Suppressor macrophage treated with lipopolysaccharide for 4 hours (primary cell): ENCODE data around the gene GRXCR2.
"Not testable (repeated sequence)": the region's sequence is repeated elsewhere in the genome, so short reads cannot be mapped to it uniquely, and the experiment has no call there.

ENCODE experiments used
- DNase-seq: peaks from one replicate; pipeline ENCODE4 v3.0.0-alpha.2; 2020

Gene GRXCR2, protein sequence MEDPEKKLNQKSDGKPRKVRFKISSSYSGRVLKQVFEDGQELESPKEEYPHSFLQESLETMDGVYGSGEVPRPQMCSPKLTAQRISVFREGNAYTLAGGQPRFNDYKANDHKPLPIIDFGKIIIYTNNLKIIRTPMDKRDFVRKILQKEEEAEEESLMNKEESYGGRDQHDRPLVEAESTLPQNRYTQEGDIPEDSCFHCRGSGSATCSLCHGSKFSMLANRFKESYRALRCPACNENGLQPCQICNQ

DNA sequence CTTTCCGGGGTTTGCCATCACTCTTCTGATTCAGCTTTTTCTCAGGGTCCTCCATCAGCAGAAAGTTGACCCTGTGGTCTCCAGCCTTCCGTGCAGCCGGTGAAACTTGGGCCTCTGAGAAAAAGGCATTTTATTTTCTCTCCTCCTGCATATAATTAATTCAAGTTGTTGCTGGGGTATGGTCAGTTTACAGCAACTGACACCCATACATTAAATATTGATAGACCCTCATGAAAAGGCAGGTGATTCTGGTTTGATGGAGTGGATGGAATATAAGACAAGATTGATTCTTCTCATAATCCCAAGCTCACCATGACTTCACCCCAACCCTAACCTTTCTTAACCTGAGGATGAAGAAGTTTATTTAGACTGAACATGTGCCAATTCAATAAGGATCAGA lies at the start of gene GRXCR2:
TSS of gene GRXCR2 (minus strand) at position 101 of the 400 bp plus-strand sequence. CDS start at position 55, 46 bp downstream.
- no peak for DNase-seq

DNA sequence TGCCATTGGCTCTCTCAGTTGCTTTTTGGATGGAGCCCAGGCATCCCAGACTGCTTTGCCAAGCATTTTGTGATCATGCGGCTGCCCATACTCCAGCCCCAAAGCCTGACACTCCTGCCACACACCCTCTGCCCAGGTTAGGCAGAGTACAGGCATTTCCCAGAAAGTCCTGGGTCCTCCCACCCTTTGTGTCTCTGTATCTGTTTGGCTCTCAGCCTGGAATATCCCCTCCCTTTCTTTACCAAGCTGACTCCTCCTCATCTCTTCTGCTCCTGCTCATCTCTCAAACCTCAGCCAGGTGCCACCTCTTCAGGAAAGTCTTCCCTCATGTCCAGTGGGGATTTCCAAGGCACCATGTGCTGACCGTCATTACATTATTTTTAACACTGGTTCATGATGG lies 49.2 kb upstream of the GRXCR2 start:
- no peak for DNase-seq

DNA sequence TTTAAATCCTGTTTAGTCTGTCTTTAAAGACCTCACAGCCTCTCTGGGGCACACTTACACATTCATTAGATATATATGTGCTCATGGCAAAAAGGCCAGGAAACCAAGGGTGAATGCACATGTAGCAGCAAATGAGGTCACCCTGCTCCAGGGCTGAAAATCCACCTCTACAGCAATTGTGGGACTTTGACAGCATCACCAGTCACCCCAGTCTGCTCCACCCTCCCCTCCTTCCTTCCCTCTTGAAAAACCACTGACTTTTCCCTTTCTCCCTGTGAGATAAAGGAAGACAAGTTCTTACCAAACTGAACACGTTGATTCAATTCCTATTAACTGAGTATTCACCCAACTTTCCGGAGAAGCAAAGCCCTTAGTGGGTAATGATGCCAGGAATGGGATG lies 48.4 kb upstream of the GRXCR2 start:
- DNase-seq: no peak

DNA sequence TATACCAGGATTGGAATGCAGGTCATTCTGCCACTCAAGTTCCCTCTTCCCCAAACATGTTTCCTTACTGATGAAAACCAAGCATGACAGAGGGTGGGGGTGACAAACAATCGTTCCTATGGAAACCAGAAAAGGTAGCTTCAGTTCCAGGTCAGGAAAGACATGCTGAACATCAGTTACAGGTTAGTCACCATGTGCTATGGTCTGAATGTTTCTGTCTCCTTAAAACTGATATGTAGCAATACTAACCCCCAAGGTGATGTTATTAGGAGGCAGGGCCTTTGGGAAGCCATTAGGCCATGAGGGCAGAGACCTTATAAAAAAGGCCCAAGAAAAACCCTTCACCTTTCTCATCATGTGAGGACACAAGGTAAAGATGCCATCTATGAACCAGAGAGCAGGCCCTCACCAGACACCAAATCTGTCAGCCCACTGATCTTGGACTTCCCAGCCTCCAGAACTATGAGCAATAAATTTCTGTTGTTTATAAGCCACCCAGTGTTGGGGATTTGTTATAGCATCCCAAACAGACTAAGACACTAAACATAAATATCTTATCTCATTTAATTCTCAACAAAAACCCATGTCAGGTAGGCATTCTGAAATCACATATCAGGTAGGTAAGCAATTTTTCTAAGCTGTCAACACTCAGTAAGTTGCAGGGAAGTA lies 47.9 kb upstream of the GRXCR2 start:
- DNase-seq: no peak

DNA sequence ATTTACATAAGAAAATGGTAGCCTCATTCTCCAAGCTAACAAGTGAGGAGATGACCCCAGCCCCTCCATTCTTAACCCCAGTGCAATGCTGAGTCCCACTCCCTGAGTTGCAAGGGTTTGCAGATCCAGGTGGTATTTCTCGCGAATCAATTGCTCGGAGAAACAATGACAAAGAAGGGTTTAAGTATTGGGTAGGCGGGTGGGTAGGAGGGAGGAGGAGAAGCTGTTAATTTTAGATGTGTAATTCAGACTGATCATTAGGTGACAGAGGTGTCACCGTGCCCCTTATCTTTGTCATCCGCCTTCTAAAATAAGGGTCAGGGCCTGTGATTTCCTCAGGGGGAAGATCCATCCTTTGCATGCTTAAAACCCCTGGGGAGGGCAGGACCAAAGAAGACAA lies 46.6 kb upstream of the GRXCR2 start:
- DNase-seq: no peak

DNA sequence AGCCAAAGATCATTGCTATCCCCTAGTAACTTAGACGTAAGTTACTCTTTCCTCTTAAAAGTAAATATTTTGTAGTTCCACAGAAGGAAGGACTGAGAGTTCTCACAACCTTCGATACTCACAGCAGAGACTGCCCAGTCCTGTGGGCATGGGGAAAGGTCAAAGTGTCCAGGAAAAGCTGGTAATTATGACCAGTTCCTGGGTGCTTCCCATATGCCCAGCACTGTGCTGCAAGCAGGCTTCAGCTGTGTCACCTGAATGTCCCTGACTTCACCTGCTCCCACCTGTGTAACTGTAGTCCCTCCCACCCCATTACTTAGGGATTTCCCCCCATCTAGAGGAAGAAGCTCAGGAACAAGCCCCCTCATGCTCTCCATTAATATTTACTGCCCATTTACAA lies 45.6 kb upstream of the GRXCR2 start:
- DNase-seq: no peak

DNA sequence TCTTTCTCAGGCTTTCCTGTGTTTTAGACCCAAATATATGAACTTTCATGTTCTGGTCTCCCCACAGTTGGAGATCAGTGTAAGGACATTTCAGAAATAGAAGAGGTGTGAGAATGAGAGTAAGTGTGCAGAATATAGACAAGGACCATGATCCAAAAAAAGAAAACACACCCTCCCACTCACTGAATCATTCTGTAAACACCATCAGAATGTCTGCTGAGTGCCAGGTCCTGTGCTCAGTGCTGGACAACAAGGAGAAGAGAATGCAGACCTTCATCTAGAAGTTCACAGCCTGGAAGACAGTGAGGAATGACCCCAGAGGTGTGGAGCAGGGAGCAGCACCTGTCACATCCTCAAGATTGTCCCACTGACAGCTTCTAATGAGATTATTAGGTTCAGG lies 44.5 kb upstream of the GRXCR2 start:
- no peak for DNase-seq

DNA sequence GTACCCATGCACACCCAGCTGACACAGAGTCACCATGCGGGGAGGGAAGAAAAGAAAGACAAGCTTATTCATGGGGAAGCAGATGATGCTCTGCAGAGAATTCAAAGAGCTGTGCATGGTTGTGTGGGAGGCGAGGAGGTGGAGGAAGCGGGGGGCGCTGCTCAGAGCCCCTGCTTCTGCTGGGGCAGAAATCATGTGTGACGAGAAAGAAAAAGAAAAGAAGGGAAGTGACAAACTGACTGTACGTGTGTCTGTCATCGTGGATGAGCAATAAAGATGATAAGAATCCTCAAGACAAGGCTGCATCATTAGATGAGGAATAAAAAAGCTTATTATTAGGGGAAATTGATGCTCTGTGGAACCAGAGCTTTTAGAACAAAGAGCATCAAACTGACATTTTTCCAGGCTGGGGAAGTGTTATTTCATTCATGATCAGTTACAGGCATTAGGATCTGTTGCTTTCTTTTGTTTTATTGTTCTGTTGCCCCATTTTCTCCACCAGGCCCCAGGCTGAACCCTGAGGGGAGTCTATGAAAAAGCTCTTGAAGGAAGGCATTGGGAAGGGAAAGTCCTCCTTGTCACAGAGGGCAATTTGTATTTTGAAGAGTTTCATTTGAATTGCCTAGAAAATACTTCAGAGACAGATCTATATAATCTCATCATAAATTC lies 43.3 kb upstream of the GRXCR2 start:
- peak; percentile 25 for DNase-seq

DNA sequence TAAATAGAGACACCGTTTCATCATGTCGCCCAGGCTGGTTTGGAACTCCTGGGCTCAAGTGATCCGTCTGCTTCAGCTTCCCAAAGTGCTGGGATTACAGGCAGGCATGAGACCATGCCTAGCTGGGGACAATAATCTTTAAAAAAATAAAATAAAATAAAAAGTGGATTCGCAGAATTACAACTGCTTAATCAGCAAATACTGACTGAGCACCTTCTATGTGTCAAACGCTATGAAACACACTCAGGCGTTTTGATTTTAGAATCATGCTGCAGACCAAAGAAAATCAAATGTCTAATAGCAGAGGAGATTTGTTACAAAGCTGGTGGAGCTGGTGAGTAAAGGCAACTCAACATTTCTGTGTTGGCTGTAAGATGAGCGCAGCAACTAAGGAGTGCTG lies 40.9 kb upstream of the GRXCR2 start:
- DNase-seq: no peak

DNA sequence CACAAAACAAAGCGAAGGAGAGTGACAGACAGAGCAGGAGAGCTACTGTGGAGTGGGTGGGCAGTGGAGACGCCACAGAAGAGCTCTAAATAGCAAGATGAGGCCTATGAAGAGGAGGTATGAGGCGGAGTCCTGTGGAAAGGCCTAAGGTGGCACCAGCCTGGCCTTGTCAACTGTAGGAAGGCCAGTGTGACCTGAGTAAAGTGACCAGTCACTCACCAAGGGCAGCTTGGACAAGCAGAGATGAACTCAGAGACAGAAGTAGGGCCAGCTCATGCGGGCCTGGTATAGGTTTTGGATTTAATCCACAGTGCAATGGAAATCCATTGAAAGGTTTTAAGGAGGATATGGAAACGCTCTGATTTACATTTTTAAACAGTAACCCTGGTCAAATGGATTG lies 39.8 kb upstream of the GRXCR2 start:
- no peak for DNase-seq

DNA sequence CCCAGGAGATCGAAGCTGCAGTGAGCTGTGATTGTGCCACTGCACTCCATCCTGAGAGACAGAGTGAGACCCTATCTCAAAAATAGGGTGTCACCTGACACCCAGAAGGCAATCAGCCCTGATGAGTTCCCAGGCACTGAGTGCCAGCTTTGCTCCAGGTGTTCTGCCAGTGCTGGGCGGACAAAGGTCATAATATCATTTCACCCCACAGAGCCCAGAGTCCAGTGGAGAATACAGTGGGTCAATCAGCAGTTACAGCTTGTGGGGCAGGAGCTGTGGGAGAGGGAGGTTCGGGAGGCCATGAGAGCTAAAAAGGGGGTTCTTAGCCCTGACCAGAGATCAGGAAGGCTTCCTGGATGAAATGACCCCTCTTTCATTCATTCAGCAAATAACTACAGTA lies 39.2 kb upstream of the GRXCR2 start:
- DNase-seq: no peak

DNA sequence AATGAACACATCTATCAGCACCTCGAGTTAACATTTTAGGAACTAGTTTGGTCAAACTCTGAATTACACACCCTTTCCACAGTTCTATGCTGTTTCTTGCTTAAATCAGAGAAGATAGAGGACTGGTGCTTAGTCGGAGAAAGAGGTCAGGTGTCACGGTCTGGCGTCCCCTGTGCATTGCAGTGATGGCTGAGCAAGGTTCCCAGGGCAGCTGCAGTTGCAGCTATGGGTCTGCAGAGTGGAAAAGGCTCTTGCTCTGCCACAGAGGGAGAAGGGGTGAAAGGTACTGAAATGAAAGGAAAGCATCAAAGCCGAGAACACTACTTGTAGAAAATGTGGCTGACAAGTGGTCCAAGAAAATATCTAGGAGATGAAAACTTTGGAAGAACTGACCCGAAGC lies 38.4 kb upstream of the GRXCR2 start:
- no peak for DNase-seq

DNA sequence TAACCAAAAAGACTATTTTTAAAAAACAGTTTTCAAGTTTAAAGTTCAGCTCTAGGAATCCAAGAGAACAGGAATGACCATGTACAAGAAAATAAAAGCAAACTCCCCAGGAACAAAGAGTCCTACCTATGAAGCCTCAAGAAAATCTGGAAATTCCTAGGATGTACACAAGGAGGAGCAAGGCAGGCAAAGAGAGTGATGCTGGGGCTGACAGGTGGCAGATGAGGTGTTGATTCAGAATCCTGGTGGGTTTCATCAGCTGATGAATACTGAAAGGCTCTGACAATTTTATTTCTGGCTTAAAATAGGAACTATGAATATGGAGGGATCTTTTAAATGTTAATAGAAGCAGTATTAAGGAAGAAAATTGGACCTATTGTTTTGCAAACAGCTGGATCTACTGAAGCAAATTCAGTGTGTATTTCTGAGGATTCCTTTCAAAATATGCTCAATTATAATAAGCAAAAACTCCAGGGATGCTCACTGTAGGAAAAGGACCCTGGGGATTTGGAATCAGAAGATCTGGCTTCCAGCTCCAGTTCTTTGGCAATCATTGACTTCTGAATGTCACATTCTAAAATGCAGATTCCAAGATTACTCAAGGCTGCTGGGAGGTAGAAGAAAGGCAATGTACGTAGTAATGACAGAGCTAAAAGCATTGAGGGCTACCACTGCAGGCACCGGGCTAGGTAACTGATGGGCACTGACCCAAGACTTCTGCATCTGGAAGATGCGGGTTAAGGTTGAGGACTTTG lies 35.6 kb upstream of the GRXCR2 start:
- no peak for DNase-seq

DNA sequence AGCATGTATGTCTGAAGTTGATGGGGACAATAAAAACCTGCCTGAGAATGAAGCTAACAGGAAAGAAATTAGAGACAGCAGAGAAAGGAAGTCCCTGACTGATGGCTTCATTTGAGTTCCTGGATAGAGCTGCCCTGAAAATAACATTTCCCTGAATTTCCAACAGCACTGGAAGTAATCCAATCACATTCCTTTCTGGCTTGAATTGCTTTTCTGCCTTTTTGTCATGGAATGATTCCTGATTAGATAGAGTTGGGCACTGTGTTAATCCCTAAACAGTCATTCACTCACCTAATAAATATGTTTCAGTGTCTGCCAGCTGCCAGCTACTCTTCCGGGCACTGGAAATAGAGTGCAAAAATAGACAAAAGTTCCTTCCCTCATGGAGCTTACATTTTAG lies 33.6 kb upstream of the GRXCR2 start:
- no peak for DNase-seq

DNA sequence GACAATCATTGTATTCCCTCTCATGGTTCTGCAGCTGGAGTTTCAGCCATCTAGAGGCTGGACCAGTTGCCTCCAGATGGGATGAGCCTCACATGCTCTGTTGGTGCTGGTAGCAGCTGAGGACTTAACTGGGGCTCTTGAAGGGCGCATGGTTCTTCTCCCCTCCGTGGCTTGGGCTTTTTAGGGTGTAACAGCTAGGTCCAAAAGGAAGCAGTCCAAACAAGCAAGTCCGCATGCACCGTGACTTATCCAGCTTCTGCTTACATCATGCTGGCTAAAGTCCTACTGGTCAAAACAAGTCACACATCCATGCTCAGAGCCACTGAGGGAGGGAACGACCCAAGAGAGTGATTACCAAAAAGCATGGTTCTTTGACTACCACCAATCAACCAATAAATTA lies 31.9 kb upstream of the GRXCR2 start:
- no peak for DNase-seq

DNA sequence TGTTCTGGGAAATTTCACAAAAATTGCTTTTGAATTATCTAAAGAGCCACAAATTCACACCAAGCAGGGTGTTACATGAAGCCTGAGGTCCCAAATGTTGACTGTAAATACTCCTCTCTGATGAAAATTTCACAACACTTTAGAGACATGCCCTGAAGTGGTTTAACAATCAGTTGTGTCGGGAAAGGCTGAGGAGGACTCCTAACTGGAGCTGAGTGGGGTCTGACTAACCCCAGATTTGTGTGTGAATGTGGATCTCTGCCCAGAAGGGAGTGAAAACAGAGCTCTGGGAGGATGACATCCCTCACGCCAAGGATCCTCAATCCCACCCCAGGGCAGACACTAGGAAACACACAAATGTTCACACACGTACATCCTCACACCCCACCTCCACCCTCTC lies 31.1 kb upstream of the GRXCR2 start:
- DNase-seq: no peak

DNA sequence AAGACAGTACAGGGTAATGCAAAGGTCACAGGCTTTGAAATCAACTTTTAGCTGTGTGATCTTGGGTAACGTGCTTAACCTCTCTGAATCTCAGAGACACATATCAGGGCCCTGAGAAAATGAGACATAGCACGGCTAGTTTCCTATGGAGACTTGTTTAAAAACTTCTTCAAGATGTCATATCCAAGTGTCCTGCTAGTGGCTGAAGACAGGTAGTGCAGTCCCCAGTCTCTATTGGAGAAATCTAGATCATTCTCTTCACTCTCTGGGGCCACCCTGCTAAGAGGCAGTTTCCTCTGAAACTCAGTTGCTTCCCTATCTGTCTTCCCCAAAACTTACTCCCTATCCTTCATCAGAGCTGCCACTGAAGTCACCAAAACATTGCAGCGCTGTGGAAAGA lies 30.3 kb upstream of the GRXCR2 start:
- DNase-seq: peak; percentile 3

DNA sequence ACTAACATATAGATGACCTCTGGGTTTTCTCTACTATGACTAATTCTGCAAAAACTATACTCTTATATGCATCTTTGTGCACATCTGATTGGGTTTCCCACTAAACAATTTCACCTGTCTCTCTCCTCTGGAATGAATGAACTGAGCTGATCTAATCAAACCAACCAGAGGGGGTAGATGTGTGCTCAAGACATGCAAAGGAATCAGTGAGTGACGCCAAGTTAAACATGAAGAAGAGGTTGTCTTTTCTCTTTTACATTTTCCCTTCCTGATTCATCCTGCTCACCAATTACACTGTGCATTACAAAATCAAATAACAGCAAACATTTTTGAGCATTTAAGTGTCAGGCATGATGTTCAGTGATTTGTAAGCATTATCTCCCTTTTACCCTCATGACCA lies 29.6 kb upstream of the GRXCR2 start:
- no peak for DNase-seq

DNA sequence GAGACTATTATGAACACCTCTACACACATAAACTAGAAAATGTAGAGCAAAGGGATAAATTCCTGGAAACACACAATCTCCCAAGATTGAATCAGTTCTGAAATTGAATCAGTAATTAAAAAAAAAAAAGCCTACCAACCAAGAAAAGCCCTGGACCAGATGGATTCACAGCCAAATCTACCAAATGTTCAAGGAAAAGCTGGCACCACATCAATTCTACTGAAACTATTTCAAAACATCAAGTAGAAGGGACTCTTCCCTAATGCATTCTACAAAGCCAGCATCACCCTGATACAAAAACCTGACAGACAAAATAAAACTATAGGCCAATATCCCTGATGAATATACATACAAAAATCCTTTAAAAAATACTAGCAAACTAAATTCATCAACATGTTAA lies 25.4 kb upstream of the GRXCR2 start:
- no peak for DNase-seq

DNA sequence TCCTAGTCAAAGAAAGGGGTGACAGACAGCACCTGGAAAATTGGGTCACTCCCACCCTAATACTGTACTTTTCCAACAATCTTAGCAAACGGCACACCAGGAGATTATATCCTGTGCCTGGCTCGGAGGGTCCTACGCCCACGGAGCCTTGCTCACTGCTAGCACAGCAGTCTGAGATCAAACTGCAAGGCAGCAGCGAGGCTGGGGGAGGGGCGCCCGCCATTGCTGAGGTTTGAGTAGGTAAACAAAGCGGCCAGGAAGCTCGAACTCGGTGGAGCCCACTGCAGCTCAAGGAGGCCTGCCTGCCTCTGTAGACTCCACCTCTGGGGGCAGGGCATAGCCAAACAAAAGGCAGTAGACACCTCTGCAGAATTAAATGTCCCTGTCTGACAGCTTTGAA lies 18.6 kb upstream of the GRXCR2 start:
- DNase-seq: not testable (repeated sequence)

DNA sequence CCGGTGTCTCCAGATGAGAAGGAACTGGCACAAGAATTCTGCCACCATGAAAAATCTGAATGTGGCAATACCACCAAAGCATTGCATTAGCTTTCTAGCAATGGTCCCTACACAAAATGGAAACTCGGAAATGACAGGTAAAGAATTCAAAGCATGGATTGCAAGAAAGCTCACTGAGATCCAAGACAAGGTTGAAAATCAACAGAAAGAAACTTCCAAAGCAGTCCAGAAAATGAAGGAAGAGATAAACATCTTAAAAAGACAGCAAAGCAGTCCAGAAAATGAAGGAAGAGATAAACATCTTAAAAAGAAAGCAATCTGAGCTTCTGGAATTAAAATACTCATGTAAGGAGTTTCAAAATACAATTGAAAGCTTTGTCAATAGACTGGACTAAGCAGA lies 16.8 kb upstream of the GRXCR2 start:
- DNase-seq: no peak

DNA sequence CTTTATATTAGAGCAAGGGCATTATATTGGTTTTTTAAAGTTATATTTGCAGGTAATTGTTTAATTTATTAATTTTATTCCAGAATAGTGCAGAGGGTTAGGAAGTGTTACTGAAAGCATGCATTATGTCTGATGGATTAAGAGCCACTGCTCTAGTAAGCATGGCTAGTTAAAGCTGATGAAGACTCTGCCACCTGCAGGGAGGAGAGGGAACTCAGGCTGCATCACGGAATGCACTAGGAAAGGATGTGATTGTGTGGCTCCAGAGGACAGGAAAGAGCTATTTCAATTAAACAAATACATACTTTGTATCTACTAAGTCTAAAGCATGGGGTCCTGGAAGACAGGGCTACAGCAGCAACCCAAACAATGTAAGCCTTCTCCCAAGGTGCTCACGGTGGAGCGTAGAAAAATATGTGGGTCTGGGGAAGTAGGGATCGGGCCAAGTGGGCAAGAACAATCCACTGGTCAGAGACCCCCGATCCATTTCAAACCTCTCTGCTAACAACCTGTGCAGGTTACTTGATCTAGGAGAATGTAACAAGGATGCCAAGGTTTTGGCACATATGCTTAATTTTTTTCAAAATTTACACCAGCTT lies 15.3 kb upstream of the GRXCR2 start:
- peak; percentile 17 for DNase-seq

DNA sequence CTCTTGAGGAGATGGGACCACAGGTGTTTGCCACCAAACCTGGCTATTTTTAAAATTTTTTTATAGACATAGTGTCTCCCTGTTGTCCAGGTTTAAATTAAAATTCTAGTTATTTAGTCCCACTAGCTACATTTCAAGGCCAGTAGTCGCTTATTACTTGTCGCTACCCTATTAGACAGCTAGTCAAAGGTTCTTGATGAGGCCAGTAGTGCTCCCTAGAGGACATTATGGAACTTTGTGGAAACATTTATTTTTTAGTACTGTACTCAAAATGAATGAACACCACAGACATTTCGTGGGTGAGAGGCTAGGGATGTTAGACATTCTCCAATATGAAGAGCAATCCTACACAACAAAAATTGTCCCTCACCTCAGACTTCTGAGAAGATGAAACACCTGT lies 14.4 kb upstream of the GRXCR2 start:
- no peak for DNase-seq
